T-helper 2 cell (primary cell): Measurements from ENCODE around the gene SORCS2.

Experiments used
- DNase-seq, 5 experiments: peaks; one replicate each; pipeline versions ENCODE4 v3.0.0 to v3.0.0-alpha.2; 2012 to 2022

Gene SORCS2

DNA sequence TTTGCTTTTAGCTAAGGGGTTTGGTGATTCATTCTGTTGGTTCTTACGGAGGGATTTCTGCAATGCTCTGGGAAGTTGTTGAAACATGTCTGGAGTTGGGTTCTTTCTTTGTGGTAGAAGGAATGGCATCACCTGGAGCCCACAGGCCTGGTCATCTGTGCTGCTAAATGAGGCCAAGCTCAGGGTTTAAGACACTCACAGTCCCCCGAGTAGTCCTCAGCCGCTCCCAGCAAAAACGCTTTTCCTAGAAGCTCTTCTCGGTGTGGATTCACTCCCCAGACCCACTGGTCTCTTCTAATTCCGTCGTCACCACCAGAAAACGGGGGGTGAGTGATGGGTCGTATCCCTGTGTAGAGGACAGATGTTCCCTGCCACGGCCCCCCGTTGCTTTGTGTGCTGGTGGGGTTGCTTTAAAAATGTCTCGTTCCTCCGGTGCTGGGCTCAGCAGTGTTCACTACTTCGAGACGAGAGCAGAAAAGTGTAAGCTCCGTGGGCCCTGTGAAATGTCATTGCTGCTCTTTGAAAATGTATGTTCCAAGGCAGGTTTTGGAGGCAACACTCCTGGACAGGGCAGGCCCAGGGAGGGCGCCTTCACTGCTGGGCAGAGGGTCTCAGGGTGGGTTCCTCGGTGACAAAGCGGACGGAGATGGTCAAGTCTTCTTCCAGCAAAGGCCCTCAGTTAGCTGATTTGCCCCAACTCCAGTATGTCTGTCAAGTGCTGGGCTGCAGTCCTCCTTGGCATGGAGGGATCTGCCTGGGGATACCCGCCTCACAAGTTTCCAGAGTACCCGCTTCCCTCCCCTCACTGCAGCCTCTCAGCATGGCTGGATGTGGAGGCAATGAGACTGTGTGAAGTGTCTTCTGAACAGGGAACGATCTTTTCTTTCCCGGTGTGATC is 205.1 kb downstream of the SORCS2 start:
- DNase-seq, result no peak

DNA sequence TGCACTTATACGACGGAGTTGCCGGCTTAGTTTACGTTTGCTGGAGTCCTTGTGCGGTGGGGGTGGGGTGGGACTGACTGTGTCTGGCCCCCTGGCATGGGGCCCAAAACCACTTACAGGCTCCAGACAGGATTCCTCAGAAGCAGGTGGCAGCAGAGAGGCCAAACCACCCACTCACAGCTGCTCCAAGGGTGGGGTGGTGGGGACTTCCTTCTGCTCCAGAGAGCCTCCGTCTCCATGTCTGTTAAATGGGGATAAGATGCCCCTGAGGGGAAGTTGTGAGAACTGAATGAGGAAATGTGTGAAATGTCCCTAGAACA is 205.7 kb downstream of the SORCS2 start:
- DNase-seq, result no peak

DNA sequence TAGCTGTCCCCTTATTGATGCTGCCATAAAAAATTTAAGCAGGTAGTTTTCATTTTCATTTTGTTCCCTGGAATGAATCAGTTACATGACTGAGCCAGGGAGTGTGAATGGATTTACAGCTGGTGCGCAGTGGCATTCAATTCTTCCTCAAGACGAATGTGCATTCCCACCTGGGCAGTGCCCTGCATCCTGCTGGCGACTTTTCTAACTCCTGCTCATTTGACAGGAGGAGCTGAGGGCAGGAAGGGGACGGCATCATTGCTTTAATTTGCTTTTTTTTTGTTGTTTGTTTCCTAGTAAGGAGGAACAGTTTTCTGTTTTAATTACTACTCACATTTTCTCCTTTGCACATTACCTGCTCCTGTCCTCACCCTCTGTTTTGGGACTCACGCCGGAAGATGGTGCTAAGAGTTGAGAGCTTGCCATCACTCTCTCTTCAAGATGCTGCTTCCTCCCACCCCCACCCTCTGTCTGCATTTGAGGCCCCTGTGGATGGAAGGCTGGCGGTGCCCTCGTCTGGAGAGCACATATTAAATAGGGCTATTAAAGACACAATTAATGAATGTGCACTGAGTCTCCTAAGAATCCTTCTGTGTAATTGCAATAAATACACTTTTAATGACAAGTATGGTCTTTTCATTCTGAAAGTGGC is 206.6 kb downstream of the SORCS2 start:
- no peak for DNase-seq

DNA sequence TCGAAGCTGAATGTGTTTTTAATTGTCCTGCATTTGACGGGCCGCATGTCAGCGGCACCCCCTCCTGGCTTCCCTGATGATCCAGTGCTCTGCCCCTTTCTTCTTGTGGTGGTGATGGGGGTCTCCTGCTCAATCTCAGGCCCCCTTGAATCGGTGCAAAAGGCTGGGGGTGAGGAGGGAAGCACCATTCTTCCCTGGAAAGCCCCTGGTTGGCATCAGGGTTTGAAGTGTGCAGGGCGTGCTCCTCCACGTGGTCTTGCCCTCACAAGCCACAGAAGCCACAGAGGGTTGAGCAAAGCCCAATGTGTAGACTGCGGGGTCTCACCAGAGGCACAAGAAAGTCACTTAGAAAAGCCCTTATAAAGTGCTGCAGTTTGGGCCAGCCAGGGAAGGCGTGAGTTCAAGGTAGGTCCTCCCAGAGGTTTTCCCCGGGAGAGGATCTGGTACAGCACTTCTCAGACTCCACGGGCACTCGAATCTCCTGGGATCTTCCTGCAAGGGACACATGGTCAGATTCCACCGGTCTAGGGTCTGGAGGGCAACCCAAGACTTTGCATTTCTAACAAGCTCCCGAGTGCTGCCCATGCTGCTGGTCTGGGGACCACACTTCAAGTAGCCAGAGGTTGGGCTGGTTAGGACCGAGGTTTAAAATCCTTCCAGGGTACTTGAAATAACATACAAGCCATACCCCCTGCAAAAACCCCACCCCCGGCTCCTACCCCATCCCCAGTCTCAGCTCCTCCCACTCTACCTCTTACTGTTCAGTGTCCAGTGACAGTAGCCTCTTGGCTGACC is 207.3 kb downstream of the SORCS2 start:
- DNase-seq, result no peak

DNA sequence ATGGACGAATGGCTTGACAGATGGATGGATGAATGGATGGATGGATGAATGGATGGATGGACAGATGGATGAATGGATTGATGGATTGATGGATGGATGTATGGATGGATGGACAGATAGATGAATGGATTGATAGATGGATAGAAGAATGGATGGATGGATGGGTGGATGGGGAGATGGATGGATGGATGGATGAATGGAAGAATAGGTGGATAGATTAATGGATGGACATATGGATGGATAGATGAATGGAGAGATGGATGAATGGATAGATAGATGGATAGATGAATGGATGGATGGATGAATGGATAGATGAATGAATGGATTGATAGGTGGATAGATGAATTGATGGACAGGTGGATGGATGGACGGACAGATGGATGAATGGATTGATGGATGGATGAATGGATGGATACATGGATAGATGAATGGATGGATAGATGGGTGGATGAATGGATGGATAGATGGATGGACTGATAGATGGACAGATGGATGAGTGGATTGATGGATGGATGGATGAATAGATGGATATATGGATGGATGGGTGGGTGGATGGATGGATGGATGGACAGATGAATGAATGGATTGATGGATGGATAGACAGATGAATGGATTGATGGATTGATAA is 208.4 kb downstream of the SORCS2 start:
- no peak for DNase-seq

DNA sequence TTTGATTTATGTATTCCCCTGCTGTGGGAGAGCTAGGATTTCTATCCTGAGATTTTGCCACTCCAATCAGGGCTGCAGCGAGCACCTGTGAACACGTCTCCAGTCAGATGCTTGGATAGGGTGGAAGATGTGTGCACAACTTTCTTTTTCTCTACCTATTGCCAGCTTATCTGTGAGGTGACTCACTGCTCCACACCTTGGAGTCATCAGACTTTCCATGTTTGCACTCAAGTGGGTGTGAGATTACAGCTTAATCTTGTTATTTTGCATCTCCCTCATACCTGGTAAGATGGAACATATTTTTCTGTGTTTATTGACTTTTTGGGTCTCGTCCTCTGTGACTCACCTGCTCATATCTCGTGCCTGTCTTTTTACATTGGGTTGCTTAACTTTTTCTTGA is 210.2 kb downstream of the SORCS2 start:
- no peak for DNase-seq

DNA sequence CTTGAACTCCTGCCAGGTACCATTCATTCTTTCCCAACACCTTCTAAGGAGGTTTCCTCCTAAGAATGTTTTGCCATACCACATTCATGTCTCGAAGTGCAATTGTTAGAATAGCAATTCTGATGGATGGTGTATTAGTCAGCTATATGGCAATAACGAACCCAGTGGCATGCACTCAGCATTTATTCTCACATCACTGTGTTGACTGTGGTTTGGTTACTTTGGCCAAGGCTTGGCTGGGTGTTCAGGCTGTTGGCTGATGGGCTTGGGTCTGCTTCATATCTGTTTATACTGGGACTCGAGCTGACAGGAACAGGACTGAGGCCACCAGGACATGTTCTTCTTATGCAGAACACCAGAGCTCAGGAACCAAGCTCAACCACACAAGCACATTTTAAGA is 210.7 kb downstream of the SORCS2 start:
- DNase-seq, result no peak

DNA sequence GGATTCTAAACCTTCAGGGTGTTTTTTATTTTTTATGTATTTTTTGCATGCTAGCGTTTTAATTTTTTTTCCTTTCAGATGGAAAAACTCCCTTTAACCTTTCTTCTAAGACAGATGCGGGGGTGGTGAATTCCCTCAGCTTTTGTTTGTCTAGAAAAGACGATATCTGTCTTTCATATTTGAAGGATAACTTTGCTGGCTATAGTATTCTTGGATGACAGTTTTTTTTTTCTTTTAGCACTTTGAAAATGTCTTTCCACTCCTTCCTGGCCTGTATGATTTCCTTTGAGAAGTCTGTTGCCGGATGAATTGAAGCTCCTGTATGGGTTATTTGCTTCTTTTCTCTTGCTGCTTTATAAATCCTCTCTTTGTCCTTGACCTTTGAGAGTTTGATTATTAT is 215.8 kb downstream of the SORCS2 start:
- no peak for DNase-seq

DNA sequence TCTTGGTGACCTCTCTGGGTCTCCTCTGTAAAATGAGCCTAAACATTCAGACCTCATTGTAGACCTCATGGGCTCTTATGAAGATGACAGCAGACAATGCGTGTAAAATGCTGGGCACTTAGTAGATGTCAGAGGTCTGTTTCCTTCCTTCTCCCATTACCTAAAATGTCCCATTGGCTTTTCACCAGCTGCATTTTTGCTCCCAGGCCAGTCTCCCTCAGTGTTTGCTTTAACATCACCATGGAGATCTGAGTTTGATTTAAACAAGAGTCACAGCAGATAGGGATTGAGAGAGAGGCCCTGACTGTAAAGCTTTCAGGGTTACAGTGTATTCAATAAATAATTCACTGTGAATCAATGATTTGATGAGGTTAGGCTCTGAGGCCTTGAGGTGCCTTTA is 218.1 kb downstream of the SORCS2 start:
- DNase-seq, result no peak

DNA sequence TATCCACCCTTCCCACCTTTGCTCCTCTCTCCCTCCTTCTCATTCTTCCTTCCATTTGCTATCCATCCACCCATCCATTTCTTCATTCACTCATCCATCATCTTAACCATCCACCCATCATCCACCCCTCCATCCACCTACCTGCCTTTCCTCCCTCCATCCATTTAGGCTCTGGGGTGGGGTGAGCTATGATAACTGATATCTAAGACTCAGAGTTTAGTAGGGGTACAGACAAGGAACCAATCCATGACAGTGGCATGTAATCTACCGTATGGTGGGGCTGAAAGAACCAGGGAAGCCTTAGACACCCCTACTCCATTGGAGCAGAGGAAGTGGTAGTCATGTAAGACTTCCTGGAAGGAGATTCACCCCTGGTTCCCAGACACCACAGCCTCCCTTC is 219.2 kb downstream of the SORCS2 start:
- DNase-seq, result no peak

DNA sequence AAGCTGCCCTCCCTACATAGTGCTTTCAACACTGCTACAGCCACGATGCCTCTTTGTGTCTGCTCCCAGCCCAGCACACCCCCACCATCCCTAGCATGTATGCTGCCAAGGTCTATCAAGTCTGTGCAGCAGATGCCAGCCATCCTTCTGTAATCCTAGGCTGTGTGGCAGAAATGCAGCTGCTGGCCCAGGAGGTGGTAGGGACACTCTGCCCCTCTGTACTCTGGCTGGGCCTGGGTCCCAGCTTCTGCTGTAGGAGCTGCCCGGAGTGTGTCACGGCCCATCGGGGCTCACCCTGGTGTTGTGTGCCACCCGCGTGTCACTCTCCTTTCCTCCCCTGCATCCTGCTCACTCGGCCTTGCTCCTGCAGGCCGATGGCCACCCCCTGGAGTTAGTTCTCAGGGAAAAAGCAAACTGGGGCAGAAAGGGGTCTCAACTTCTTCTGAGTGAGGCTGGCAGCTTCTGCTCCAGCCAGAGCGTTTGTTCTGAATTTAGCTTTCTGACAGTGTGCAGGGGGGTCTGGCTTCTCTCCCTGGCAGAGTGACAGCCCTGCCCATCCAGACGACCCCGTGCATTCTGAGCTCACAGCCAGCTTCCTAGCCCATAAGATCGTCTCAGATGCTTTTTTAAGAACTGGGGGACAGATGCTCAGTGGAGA is 219.7 kb downstream of the SORCS2 start:
- DNase-seq, result no peak

DNA sequence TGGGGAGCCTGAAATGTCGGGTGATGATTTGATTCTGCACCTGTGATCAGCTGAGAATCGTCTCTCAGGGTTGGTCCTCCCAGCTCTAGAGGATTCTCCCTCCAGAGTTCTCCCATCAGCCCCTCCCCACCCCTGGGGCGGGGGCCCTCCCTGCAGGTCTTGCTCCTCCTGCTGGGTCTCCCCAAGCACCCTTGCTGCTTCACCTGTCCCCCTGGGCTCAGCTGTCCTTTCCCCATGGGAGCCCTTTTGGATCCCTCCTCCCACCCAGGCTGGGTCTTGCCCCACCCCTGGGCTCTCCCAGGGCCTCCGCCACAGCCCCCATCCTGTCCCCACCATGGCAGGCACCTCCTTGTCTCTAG is 220.2 kb downstream of the SORCS2 start:
- DNase-seq, result no peak

DNA sequence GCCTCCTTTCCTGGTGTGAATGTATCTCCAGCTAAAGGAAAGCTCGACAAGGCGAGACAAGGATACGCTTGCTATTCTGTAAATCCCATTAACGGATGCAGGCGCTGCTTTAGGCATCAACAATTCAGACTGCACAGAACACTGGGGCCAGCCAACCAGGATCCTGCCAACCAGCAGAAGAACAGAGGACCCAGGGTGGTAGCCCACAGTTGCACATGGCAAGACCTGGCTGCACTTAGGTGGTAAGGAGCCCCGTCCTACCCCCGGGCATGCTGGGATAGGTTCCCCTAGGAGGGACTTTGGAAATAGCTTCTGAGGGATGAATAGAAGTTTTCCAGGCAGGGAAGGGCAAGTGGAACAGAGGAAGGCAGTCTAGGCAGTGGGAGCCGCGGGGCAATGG is 221.7 kb downstream of the SORCS2 start:
- DNase-seq, result no peak

DNA sequence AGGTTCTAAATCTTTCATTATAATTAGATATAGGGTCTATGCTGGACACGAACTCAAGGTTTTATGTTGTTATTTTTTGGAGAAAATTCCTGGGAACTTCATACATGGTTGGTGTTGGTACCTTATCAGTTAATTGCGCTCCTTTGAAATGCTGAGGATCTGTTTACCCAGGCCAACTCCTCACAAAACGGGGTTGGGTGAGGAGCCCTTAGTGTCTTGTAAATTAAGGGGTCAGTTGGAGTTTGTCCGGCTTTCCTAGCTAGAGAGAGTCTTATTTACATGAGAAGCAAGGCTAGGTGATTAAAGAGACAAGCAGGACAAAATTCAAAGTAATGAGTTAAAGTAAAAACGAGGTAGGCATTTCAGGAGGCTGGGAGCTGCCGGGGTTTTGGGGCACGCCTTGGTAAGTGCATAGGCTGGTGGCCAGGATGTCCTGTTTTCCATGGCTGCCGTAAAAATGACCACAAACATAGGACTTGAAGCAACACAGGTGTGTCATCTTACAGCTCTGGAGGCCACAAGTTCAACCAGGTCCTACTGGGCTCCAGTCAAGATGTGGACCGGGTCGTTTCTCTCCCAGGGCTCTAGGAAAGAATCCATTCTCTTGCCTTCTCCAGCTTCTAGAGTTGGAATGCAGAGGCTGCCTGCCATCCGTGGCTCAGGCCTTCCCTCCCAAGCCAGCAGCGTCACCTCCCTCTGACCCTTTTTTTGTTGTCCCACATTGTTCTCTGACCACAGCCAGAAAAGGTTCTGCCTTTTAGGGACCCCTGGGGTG is 222.6 kb downstream of the SORCS2 start:
- DNase-seq, result no peak

DNA sequence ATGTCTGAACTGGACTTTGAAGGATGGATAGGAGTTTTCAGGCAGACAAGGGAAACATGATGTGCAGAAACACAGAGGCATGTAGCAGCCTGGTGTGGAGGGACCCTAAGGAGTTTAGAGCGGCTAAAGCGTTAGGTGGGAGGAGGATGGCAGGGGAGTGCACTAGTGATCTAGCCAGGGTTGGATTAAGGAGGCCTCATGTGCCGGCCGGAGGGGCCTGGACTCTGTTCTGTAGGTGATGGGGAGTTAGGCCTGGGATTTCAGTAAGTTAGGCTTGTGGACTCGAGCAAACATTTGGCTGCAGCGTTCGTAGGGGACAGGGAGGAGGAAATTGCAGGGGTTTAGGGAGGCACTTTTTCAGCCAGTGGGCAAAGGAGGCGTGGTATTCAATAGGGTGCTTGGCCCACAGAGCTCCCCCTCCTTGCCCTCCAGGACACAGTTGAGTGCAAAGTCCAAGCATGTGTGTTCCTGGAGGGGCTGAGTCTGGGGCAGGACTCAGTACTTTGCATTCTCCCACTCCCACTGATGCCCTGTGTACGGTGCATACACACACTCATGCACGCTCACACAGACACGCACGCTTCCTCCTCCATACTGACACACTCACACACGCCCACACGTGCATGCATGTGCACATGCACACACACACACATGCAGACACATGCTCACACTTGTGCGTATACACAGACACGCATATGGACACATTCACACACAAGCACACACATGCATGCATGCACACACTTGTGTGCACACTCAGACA is 223.8 kb downstream of the SORCS2 start:
- no peak for DNase-seq

DNA sequence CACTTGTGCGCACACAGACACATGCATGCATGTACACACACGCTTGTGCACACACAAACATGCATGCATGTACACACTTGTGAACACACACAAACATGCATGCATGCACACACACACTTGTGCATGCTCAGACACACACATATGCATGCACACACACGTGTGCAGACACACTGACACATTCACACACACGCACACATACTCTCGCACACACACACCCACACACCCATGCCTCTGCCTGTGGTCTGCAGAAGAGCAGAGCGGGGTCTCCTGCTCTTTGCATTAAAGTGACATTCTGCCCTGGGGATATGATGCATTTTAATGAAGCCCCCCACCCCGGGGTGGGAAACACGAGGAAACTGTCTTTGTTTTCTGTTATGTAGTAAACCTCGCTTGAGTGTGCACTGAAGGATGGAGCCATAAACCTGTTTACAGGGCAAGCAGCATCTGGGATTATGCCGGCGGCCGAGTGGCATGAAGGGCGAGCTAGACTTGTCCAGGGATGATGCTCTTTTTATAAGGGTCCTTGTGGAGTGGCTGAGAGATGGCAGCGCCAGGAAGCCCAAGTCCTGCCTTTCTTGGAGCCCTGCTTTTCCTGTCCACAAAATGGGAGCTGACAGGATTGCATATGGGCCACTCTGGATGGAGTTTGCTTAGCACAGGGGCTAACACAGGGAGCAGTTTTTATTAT is 224.6 kb downstream of the SORCS2 start:
- no peak for DNase-seq

DNA sequence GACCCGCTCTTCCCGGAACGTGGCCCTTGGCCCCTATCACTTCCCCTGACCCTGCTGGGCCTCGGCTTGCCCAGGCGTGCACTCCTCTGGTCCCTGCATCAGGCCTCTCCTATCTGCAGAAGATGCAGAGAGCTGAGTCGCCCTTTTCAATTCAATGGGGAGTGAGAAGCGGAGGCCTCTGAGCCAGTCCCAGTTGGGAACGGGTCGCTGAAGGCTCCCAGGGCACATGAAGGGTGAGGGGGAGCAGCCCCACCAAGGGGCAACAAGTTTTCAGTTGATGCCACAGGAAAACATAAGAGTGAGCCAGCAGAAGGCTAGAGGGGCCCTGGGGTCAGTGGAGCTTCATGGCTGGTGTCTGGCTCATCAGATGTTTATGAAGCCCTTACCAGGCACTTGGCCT is 225.3 kb downstream of the SORCS2 start:
- DNase-seq, result no peak

DNA sequence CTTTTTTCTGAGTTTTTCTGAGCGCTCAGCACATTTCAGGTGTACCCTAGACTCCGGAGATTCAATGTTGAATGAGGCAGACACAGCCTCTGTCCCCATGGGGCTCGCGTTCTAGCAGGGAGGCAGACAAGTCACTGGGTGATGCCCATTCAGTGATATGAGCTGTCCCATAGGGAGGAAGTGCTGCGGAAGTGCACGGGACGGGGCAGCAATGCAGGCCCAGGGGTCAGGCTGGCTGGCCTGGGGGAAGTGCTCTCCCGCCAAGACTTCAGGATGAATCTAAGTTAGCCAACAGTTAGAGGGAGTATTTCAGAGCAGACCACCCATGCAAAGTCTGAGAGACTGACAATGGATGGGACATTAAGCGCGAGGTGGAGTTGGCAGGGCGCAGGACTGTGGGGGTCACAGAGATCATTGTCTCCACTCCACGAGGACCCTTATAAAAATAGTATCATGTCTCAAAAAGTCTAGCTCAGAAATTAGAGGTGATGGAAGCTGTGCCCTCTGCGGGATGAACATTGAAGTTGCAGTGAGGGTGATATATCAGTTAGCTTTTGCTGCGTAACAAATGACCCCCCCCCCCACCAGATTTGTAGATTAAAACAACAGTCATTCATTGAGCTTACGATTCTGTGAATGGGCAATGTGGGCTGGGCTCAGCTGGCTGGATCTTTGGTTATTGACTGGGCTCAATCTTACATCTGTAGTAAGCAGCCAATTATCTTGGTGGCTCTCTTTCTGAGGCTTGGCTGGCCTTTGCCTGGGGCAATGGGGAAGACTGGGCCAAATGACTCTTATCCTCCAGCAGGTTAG is 226.0 kb downstream of the SORCS2 start:
- no peak for DNase-seq

DNA sequence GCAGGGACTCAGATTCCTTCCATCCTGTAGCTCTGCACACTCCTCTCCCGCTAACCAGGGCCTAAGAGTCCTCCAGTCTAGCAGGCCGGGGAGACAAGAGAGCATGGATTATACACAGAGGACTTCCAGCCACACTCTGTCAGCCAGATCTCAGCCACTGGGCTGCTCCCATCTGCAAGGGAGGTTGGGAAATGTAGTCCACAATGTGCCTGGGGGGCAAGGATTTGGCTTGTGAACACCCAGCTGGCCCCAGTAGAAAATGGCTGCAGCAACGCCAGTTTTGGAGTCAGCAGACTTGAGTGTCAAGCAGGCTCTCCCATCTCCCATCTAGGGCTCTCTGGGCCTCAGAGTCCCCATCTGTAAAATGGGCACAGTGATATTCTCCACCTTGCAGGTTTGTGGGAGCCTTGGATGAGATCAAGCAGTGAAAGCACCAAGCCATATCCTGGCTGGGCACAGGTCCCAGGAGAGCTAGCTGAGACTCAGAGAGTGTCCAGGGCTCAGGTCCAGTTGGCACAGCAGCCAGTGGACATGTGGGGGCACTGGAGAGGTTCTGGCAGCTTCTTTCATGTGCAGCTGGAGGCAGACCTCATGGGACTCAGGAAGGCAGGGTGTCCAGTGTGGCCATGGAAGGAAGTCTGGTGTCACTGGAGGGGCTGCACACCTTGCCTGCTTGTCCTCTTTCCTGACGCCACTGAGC is 227.8 kb downstream of the SORCS2 start:
- no peak for DNase-seq
